Caco-2 (cell line): Measurements from ENCODE around the gene AMTN. TPM values are rescaled to one million over a fixed set of nuclear protein-coding genes. Genes with fewer than 3 reads are reported as not detected.

Experiments
- BruUV-seq: library from RNA; stranded (reverse); fragments of 400-500 nt; replicated peaks from 2 replicates; lab custom pipeline; 2021; lab: Mats Ljungman, UMichigan
- CTCF ChIA-PET: fragments of 300-600 bp; sonication (Branson Sonifier 250); formaldehyde crosslinking; loops from one replicate; lab custom pipeline; 2022; ENCODE audit warnings: antibody characterized with exemption; lab: Charles Lee
- POLR2A ChIA-PET: fragments of 300-600 bp; sonication (Branson Sonifier 250); formaldehyde crosslinking; loops from one replicate; lab custom pipeline; 2022; ENCODE audit warnings: antibody characterized with exemption; lab: Charles Lee
- DNase-seq, 2 experiments: peaks; one replicate each; pipeline versions ENCODE4 v3.0.0 to v3.0.0-alpha.2; 2020 to 2022
- H3K27me3 ChIP-seq: replicated peaks from 2 replicates; pipeline ENCODE4 v1.6.0; 2011; ENCODE audit warnings: low read length; ENCODE audit not compliant: control insufficient read depth, insufficient read depth
- H3K36me3 ChIP-seq: 2 replicates; pipeline ENCODE4 v1.5.1; 2011; ENCODE audit warnings: low read length; ENCODE audit not compliant: control insufficient read depth, insufficient read depth
- H3K4me1 ChIP-seq: fragments of 250-450 bp; sonication (Bioruptor Pico); 2 replicates; pipeline ENCODE4 v1.5.1; 2020; ENCODE audit warnings: mild to moderate bottlenecking
- H3K4me3 ChIP-seq: 2 replicates; pipeline ENCODE4 v1.5.1; 2011; ENCODE audit warnings: low read depth, mild to moderate bottlenecking, control low read depth, low read length
- H3K9me3 ChIP-seq: fragments of 250-450 bp; sonication (Bioruptor Pico); 2 replicates; pipeline ENCODE4 v1.5.1; 2020; ENCODE audit warnings: mild to moderate bottlenecking, moderate library complexity
- H3K27ac Mint-ChIP-seq: one replicate; pipeline ENCODE4 v1.8.0; 2022; ENCODE audit warnings: mixed read lengths; ENCODE audit not compliant: unreplicated experiment
- H3K27me3 Mint-ChIP-seq: one replicate; pipeline ENCODE4 v1.8.0; 2022; ENCODE audit warnings: mixed read lengths; ENCODE audit not compliant: insufficient read depth, unreplicated experiment
- H3K36me3 Mint-ChIP-seq: one replicate; pipeline ENCODE4 v1.8.0; 2022; ENCODE audit warnings: mild to moderate bottlenecking, mixed read lengths; ENCODE audit not compliant: insufficient read depth, unreplicated experiment
- H3K4me1 Mint-ChIP-seq: one replicate; pipeline ENCODE4 v1.8.0; 2022; ENCODE audit warnings: low read depth, mixed read lengths; ENCODE audit not compliant: unreplicated experiment
- H3K4me3 Mint-ChIP-seq: one replicate; pipeline ENCODE4 v1.8.0; 2022; ENCODE audit warnings: mild to moderate bottlenecking, moderate library complexity, mixed read lengths; ENCODE audit not compliant: unreplicated experiment
- H3K9me3 Mint-ChIP-seq: one replicate; pipeline ENCODE4 v1.8.0; 2022; ENCODE audit warnings: mixed read lengths; ENCODE audit not compliant: unreplicated experiment
- CTCF ChIP-seq, 2 experiments: fragments of 200-600 bp in 1 of 2; IDR thresholded peaks; 1 replicate in 1 of 2; 2 replicates in 1 of 2; pipeline versions ENCODE4 v1.5.1 to v1.8.0; 2011 to 2022; ENCODE audit warnings: antibody characterized with exemption in 1 of 2, control low read depth in 1 of 2, inconsistent platforms in 1 of 2, low read depth in 1 of 2, low read length in 1 of 2, mild to moderate bottlenecking in 1 of 2, moderate library complexity in 1 of 2; ENCODE audit not compliant: insufficient read depth in 1 of 2, severe bottlenecking in 1 of 2, unreplicated experiment in 1 of 2
- intact Hi-C: fragments of 100-400 bp; cut with micrococcal nuclease; formaldehyde crosslinking; loops from one replicate; pipeline ENCODE4 v1.10.0; 2022; ENCODE audit not compliant: unreplicated experiment
- total RNA-seq: library from RNA; stranded (reverse); gene quantifications from 2 replicates; pipeline ENCODE4 v1.2.3, GENCODE V29; 2022

AMTN gene
- total RNA-seq, 1 experiment from 2014 or later, result not detected

- no peaks in the 10 kb centered on the region; the same call in 1 of the 2 replicates for H3K9me3 ChIP-seq
- no TSS peak for BruUV-seq
- CTCF ChIA-PET, result no interaction called here
Observed at GRCh38 chr4:70581980-70582379, 63.6 kb downstream of the AMTN start.

More at GRCh38 chr4:70581980-70582379, 63.6 kb downstream of the AMTN start:
- H3K4me3 Mint-ChIP-seq, result no peak overlapping the region
- H3K4me1 ChIP-seq, result peaks cover 16% of the 10 kb centered on the region
- H3K27ac Mint-ChIP-seq, result no peak overlapping the region
- H3K4me3 ChIP-seq, result no peak overlapping the region
- peaks cover 10% of the 10 kb centered on the region for H3K4me1 Mint-ChIP-seq
- intact Hi-C loops, result no loop called here
- no peaks in the 10 kb centered on the region for H3K36me3 ChIP-seq
- DNase-seq, result no peak
- H3K27me3 ChIP-seq, result no peaks in the 10 kb centered on the region
- peaks cover 15% of the 10 kb centered on the region for H3K9me3 Mint-ChIP-seq
- TF ChIP-seq CTCF (IDR thresholded peaks at IDR 0.05; ENCODE audit: insufficient read depth in 1 of 2, low read depth in 1 of 2, low read length in 1 of 2, severe bottlenecking in 1 of 2, unreplicated experiment in 1 of 2), result no peak
- POLR2A ChIA-PET, result no interaction called here
- no peaks in the 10 kb centered on the region for H3K36me3 Mint-ChIP-seq
- H3K27me3 Mint-ChIP-seq, result no peaks in the 10 kb centered on the region

Other genes starting within 250 kb of the AMTN start
- gene CABS1, start 183.6 kb upstream of the AMTN start, total RNA-seq, result not detected in 2 replicates
- gene SMR3A, start 157.8 kb upstream of the AMTN start, total RNA-seq, result not detected in 2 replicates
- gene SMR3B, start 135.4 kb upstream of the AMTN start, total RNA-seq, result not detected in 2 replicates
- gene OPRPN, start 120.6 kb upstream of the AMTN start, total RNA-seq, result not detected in 2 replicates
- gene MUC7, start 46.4 kb upstream of the AMTN start, total RNA-seq, result not detected in 2 replicates
- 0.27 TPM in 1 of 2 replicates, not detected in the other for gene AMBN, start 73.7 kb downstream of the AMTN start, total RNA-seq
- gene ENAM, start 110.2 kb downstream of the AMTN start, total RNA-seq, result not detected in 2 replicates
- gene JCHAIN, start 147.9 kb downstream of the AMTN start, total RNA-seq, result not detected in 2 replicates
- gene UTP3, start 170.0 kb downstream of the AMTN start, total RNA-seq, result 28.2 and 31.4 TPM in 2 replicates
- 36.6 and 45.0 TPM in 2 replicates for gene RUFY3, start 203.4 kb downstream of the AMTN start, total RNA-seq